C4-2B (cell line): ENCODE measurements around the gene CALML5.

Experiments
- CTCF ChIP-seq: fragments of 450-650 bp; conservative IDR thresholded peaks from 2 replicates; pipeline ENCODE4 v1.5.1; 2017; ENCODE audit warnings: mild to moderate bottlenecking
- ZFX ChIP-seq: fragments of 450-650 bp; IDR thresholded peaks from 2 replicates; pipeline ENCODE4 v1.6.1; 2017

DNA sequence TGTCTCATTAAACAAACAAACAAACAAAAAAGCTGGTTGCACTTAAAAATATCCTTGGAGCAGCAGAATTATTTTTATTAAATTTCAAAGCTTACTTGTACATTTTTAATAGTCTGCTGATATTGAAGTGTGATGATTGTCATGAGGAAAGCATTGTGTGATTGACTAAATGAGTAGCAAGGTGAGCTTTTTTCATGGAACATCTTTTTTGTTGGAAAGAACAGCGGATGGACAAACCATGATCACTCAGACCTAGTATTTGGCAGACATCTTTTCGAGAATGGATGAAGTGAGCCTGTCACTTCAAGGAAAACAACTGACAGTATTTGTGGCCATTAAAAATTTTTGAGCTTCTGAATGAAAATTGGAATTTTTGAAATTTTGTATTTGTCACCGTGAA is 19.7 kb upstream of the CALML5 start:
- TF ChIP-seq CTCF (no peak), ZFX (no peak)
